ENCODE measurements around the gene CRB1.
"Not testable (repeated sequence)": the region's sequence is repeated elsewhere in the genome, so short reads cannot be mapped to it uniquely, and the experiment has no call there.

Gene CRB1

GRCh38 chr1:197399755-197400521, 131.9 kb downstream of the CRB1 start:
- peak; percentile 52 for DNase-seq (ENCODE audit: low spot score)

DNA sequence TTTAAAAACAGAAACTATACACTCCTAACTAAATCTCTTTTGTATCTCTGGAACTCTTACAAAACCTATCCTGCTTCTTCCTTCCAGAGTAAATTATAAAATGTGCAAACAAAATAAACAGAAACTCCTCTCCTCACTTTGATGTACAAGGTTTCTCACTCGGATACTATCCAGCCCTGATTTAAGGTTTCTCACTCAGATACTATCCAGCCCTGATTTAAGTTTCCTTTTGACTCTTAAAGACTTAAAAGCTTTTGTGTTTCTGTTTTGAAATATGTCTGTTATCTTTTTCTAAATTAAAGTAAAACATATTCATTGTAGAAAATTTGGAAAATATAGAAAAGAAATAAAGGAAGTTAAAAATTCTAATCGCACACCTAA, 132.5 kb downstream of the CRB1 start:
- DNase-seq (ENCODE audit: low spot score), result no peak

- DNase-seq (ENCODE audit: low spot score), result no peak
These were observed 134.1 kb downstream of the CRB1 start for GRCh38 chr1:197402189-197402588.

DNA sequence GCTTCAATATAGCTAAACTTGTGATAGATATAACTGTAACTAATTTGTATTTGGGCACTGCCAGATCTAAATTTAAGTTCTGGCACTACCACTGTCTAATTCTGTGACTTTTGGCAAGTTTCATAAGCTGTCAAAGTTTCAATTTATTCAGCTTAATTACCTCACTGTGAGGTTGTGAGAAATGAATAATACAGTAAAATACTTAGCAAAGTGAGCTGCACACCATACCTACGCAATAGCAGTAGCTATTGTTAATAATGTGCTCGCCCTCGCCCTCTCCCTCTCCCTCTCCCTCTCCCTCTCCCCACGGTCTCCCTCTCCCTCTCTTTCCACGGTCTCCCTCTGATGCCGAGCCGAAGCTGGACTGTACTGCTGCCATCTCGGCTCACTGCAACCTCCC, 136.7 kb downstream of the CRB1 start:
- not testable (repeated sequence) for DNase-seq (ENCODE audit: low spot score)

DNA sequence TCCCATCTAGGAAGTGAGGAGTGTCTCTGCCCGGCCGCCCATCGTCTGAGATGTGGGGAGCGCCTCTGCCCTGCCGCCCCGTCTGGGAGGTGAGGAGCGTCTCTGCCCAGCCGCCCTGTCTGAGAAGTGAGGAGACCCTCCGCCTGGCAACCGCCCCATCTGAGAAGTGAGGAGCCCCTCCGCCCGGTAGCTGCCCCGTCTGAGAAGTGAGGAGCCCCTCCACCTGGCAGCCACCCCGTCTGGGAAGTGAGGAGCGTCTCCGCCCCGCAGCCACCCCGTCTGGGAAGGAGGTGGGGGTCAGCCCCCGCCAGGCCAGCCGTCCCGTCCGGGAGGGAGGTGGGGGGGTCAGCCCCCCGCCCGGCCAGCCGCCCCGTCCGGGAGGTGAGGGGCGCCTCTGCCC, 137.6 kb downstream of the CRB1 start:
- DNase-seq (ENCODE audit: low spot score), result not testable (repeated sequence)

DNA sequence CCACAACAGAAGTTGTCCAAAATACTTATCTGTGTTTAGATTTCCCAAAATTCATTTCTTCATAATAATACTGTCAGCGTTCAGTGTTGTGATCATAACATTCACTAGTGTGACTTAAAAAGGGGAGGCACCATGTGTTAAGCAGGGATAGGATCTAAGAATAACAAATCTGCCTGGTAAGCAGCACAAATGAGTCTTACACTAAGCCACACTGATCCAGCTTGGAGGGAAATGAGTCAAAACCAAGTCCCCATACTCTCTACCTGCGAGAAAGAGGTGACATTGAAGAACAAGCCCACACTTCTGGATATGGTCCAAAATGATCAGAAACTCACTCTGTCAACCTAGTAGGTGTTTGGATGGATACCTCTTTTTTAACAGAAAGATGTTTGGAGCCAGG, 145.5 kb downstream of the CRB1 start:
- DNase-seq (ENCODE audit: low spot score), result no peak

- DNase-seq (ENCODE audit: low spot score), result no peak
These were observed 147.2 kb downstream of the CRB1 start for GRCh38 chr1:197415221-197415620.

DNA sequence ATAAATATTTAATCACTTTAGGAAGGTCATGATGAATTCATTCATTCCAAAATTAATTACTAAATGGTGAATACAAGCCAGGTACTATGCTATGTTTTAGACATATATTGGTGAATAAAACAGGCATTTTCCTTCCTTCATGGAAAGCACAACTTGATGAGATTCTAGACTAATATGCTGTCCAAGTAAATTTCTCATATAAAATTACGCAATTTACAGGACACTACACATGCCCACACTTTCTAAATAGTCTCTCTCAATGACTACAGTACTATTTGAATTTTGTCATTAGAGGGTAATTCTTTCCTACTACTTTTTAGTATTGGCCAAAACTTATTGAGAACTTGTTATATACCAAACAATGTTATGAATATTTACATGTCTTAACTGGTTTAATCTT, 150.6 kb downstream of the CRB1 start:
- DNase-seq (ENCODE audit: low spot score), result no peak

- DNase-seq (ENCODE audit: low spot score), result peak; percentile 9
These were observed 154.9 kb downstream of the CRB1 start for GRCh38 chr1:197422993-197423392.

- DNase-seq (ENCODE audit: low spot score), result no peak
These were observed 156.3 kb downstream of the CRB1 start for GRCh38 chr1:197424380-197424779.

GRCh38 chr1:197429372-197429771, 161.3 kb downstream of the CRB1 start:
- no peak for DNase-seq (ENCODE audit: low spot score)

- no peak for DNase-seq (ENCODE audit: low spot score)
These were observed 167.2 kb downstream of the CRB1 start for GRCh38 chr1:197435224-197435623.

DNA sequence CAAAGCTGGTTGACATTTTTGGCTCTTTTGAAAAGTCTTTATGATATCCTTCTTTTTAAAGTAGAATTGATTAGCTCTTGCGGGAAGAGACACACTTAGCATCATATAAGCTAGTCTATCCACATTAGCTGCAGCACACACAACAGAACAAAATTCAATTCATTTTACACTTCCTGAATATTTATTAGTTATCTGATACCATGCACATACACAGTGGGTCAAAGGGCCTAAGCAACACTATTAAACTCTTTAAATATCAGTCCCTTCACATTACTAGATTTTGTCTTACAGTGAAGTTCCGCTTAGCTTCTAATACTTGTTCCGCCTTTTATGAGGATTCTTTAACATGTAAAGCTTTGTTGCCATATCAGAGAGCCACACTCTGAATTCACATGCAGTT, 169.5 kb downstream of the CRB1 start:
- DNase-seq (ENCODE audit: low spot score), result no peak

GRCh38 chr1:197438010-197438790, 170.1 kb downstream of the CRB1 start:
- DNase-seq (ENCODE audit: low spot score), result no peak

GRCh38 chr1:197439708-197440280, 171.7 kb downstream of the CRB1 start:
- DNase-seq (ENCODE audit: low spot score), result no peak

DNA sequence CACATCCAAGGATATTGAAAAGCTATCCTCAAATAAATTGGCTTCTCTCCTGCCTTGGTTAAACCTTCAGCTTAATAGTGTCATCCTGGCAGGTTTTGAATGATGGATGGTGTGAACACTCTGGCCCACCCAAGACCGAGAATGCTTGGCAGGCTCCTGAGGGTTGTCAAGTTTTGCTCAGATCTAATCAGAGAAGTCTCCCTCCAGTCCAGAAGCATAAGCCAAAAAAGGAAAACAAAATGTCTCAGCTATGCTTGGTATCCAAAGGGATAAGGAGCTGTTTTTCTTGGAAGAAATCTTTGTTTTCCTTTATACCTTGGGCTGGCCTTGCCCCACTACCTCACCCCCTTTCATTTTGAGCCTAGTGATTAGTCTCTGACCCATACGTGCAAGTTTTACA, 172.7 kb downstream of the CRB1 start:
- DNase-seq (ENCODE audit: low spot score), result no peak

DNA sequence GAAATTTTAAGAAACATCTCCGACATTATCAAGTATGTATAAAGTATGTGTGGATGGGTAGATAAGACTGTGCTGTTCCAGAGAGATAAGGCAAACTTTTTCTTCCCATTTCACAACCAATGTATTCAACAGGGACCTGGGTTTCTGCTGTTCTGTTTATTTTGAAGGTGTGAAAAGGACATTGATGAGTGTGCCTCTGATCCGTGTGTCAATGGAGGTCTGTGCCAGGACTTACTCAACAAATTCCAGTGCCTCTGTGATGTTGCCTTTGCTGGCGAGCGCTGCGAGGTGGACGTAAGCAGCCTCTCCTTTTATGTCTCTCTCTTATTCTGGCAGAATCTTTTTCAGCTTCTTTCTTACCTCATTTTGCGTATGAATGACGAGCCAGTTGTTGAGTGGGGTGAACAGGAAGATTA, 174.0 kb downstream of the CRB1 start:
- DNase-seq (ENCODE audit: low spot score), result no peak

- DNase-seq (ENCODE audit: low spot score), result no peak
These were observed 176.7 kb downstream of the CRB1 start for GRCh38 chr1:197444755-197445154.

- no peak for DNase-seq (ENCODE audit: low spot score)
These were observed 180.2 kb downstream of the CRB1 start for GRCh38 chr1:197448121-197448779.

DNA sequence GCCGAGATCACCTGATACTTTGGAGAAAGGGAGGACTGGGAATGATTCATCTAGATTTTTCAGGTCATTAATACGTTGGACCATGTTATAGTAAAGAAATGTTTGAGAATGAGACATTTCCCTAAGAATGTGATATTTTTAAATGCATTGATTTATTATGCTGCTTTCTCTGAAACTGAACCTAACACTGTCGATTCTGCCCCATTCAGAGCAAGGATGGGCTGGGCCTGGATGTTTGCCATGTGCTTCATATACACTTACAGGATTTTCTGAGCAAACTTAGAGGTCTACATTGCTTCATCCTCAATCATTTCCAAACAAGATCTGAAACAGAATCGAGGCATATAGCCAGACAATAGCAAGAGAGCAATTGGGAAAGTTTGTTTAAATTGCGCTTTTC, 183.3 kb downstream of the CRB1 start:
- DNase-seq (ENCODE audit: low spot score), result no peak

DNA sequence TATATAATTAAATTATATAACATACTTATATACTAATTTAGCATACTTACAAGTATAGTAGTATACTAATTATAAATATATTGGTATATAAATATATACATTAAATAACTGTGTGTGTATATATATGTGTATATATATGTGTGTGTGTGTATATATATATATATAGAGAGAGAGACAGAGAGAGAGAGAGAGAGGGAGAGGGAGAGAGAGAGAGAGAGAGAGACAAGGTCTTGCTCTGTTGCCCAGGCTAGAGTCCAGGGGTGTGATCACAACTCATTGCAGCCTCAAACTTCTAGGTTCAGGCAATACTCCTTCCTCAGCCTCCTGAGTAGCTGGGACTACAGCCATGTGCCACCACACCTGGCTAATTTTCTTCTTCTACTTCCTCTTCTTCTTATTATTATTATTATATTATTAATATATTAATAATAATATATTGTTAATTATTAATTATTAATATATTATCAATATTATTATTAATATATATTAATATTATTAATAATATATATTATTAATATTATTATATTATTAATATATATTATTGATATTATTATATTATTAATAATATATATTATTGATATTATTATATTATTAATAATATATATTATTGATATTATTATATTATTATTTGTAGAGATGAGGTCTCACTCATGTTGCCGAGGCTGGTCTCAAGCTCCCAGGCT, 185.5 kb downstream of the CRB1 start:
- no peak for DNase-seq (ENCODE audit: low spot score)

DNA sequence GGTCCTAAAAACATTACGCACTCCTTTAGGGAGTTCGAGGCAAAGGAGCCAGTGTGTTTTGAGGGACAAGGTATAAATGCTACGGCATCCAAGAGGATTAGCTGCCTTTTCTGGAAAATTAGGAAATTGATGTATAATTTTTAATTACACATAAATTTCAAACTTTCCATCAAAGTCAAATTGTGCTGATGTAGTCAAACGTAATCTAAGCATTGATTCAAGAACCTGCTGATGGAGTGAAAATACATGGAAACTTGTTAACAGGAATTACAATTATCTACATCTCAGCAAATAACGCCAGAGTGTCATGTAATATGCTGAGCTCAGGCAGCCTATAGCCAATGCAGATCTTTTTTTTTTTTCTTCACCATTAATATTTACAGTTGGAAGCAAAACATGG, 194.5 kb downstream of the CRB1 start:
- DNase-seq (ENCODE audit: low spot score), result no peak

Data from kidney tubule cell (primary cell).